ENCODE measurements around the gene B3GALT2.

B3GALT2 gene

DNA sequence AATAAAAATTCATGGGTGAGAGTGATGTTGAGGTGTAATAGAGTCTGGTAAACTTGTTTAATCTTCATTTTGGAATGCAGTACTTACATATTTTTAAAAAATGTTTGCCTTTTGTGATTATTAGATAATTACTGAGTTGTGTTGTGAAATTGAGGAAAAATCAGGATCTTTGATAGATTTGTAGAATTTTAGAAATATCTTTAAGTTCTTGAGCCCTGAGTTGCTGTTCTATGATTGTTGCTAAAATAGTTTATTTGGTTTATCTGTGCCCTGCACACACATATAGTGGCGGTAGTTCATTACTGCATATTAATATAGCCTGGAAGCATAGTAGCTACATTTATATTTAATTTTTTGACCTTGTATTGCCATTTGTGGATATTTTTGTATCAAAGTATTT lies 1.6 kb downstream of the B3GALT2 start:
- Histone ChIP-seq H3K9ac (no peak overlapping the region), H3K9me3 (ENCODE audit: control insufficient read depth, low read length) (no peaks in the 10 kb centered on the region), H3K4me3 (ENCODE audit: low read depth, low read length) (no peak overlapping the region), H3K4me2 (ENCODE audit: low read length) (no peak overlapping the region), H3K27ac (no peak overlapping the region), H3K36me3 (ENCODE audit: control insufficient read depth, insufficient read depth, low read length) (no peaks in the 10 kb centered on the region), H2AFZ (no peak overlapping the region), H3K4me1 (no peaks in the 10 kb centered on the region), H3K27me3 (ENCODE audit: control insufficient read depth, insufficient read depth, low read length) (no peaks in the 10 kb centered on the region), H3K79me2 (peaks cover 3% of the 10 kb centered on the region)
- TF ChIP-seq, protein P1, sequence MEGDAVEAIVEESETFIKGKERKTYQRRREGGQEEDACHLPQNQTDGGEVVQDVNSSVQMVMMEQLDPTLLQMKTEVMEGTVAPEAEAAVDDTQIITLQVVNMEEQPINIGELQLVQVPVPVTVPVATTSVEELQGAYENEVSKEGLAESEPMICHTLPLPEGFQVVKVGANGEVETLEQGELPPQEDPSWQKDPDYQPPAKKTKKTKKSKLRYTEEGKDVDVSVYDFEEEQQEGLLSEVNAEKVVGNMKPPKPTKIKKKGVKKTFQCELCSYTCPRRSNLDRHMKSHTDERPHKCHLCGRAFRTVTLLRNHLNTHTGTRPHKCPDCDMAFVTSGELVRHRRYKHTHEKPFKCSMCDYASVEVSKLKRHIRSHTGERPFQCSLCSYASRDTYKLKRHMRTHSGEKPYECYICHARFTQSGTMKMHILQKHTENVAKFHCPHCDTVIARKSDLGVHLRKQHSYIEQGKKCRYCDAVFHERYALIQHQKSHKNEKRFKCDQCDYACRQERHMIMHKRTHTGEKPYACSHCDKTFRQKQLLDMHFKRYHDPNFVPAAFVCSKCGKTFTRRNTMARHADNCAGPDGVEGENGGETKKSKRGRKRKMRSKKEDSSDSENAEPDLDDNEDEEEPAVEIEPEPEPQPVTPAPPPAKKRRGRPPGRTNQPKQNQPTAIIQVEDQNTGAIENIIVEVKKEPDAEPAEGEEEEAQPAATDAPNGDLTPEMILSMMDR (IDR thresholded peaks at IDR 0.05) = no peak

DNA sequence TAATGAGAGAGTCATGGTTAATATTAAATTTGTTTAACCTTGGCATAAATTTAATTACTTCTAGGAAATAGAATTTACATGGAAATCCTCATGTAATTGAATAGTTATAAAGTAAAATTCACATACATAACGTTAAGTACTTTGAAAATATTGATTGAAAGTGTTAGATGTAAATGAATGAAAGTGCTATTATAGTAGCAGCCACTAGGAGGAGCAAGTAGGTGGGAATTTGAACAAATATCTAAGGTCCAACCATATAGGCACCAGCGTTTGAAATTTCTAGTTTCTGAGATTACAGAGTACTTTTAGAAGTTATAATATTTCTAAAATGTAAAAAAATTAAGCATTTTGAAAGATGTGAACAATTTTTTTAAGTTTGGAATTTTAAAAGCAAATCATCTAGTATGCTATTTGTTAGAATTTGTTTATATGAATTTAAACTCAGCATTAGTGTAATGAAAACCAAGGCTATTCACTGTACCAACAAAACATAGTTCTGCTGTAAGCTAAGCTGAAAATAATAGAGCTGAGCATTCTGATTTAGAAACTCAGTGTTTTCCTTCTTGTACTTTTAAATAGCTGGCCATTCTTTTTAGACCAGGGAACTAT lies 3.3 kb downstream of the B3GALT2 start:
- Histone ChIP-seq H3K9me3 (ENCODE audit: control insufficient read depth, low read length) (no peaks in the 10 kb centered on the region), H3K4me2 (ENCODE audit: low read length) (no peak overlapping the region), H3K36me3 (ENCODE audit: control insufficient read depth, insufficient read depth, low read length) (no peaks in the 10 kb centered on the region), H3K79me2 (no peaks in the 10 kb centered on the region), H3K4me3 (ENCODE audit: low read depth, low read length) (no peak overlapping the region), H3K27ac (no peak overlapping the region), H2AFZ (no peak overlapping the region), H3K9ac (no peak overlapping the region), H3K27me3 (ENCODE audit: control insufficient read depth, insufficient read depth, low read length) (no peaks in the 10 kb centered on the region), H3K4me1 (no peaks in the 10 kb centered on the region)
- TF ChIP-seq, protein P1 (IDR thresholded peaks at IDR 0.05) = peak; percentile 65

DNA sequence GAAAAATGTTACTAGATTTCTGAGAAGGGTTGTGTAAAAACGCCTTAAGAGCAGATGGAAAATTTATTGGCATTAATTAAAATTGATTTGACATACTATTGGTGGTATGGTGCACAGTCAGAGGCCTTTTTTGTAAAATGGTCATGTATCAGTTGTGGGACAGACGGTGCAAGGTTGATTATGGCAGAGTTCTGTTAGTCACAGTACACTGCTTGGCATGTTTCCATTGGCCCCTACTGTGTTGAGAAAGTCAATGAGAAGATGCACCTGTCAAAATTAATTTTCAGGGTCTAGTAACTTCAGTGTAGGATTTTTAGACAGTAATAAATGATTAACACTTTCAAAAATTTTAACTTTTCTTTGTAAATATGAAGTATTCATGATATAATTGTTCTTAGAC lies 4.4 kb downstream of the B3GALT2 start:
- Histone ChIP-seq H3K36me3 (ENCODE audit: control insufficient read depth, insufficient read depth, low read length) (no peaks in the 10 kb centered on the region), H3K79me2 (no peaks in the 10 kb centered on the region), H3K4me3 (ENCODE audit: low read depth, low read length) (no peak overlapping the region), H3K27me3 (ENCODE audit: control insufficient read depth, insufficient read depth, low read length) (no peaks in the 10 kb centered on the region), H3K27ac (no peak overlapping the region), H3K4me1 (no peaks in the 10 kb centered on the region), H3K4me2 (ENCODE audit: low read length) (no peak overlapping the region), H3K9me3 (ENCODE audit: control insufficient read depth, low read length) (no peaks in the 10 kb centered on the region), H3K9ac (no peak overlapping the region), H2AFZ (no peak overlapping the region)
- TF ChIP-seq, protein P1 (IDR thresholded peaks at IDR 0.05) = no peak

DNA sequence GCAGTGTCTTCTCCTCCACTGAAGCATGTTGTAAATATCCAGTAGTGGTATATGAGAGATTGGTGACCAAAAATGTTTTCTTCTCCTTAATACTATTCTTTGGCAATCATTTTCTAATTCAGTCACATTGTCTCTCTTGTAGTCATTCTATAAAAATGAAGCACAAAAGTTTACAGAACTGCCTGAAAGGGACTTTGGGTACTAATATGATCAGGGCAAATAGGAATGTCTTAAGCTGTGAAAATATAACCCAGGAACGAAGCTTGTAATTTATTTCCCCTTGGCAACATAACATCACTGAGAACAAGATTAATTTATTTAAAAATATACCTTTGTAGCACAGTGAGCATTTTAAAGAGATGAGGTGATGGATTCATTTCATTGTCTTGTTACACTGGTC lies 4.9 kb downstream of the B3GALT2 start:
- no peaks in the 10 kb centered on the region for H3K4me1 ChIP-seq
- no peaks in the 10 kb centered on the region for H3K36me3 ChIP-seq (ENCODE audit: control insufficient read depth, insufficient read depth, low read length)
- no peak overlapping the region for H3K9ac ChIP-seq
- H3K9me3 ChIP-seq (ENCODE audit: control insufficient read depth, low read length) = no peaks in the 10 kb centered on the region
- H3K79me2 ChIP-seq = no peaks in the 10 kb centered on the region
- TF ChIP-seq, protein P1 (IDR thresholded peaks at IDR 0.05) = no peak
- H3K27me3 ChIP-seq (ENCODE audit: control insufficient read depth, insufficient read depth, low read length) = no peaks in the 10 kb centered on the region
- no peak overlapping the region for H3K4me3 ChIP-seq (ENCODE audit: low read depth, low read length)
- H3K4me2 ChIP-seq (ENCODE audit: low read length) = no peak overlapping the region
- H3K27ac ChIP-seq = no peak overlapping the region
- H2AFZ ChIP-seq = no peak overlapping the region

DNA sequence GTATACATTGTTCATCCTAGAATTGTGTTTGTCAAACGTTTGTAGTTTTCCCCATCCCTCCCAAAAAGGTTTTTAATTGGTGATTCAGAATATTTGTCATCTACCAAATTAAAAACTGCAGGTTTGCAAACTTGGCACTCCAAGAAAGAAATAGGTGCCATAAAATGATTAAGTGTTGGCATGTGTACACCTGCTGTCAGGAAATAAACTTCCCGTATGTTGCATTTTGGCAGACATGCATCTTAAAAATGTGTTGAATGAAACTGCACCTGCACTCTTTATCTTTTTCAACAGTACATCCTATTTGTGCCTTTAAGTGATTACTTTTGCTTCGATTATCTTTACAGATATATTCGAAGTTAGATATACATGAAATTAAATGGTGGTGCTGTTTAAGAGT lies 7.3 kb downstream of the B3GALT2 start:
- Histone ChIP-seq H3K4me3 (ENCODE audit: low read depth, low read length) (no peak overlapping the region), H3K27me3 (ENCODE audit: control insufficient read depth, insufficient read depth, low read length) (no peaks in the 10 kb centered on the region), H3K79me2 (peaks cover 2% of the 10 kb centered on the region), H3K9me3 (ENCODE audit: control insufficient read depth, low read length) (no peaks in the 10 kb centered on the region), H3K9ac (no peak overlapping the region), H2AFZ (no peak overlapping the region), H3K36me3 (ENCODE audit: control insufficient read depth, insufficient read depth, low read length) (no peaks in the 10 kb centered on the region), H3K27ac (no peak overlapping the region), H3K4me1 (no peaks in the 10 kb centered on the region), H3K4me2 (ENCODE audit: low read length) (no peak overlapping the region)
- TF ChIP-seq, protein P1 (IDR thresholded peaks at IDR 0.05) = no peak
